Measurements from ENCODE around the gene KSR2. TPM values are rescaled to one million over a fixed set of nuclear protein-coding genes. Genes with fewer than 3 reads are reported as not detected.
"Not testable (repeated sequence)": the region's sequence is repeated elsewhere in the genome, so short reads cannot be mapped to it uniquely, and the experiment has no call there.

The KSR2 gene
- total RNA-seq, 1 donor from 2014 or later, result under 0.01 TPM

GRCh38 chr12:117732761-117733548 is 235.8 kb downstream of the KSR2 start:
- Histone ChIP-seq H3K9me3 (ENCODE audit: control insufficient read depth in 3 of 3, low read length in 3 of 3) (no peaks in the 10 kb centered on the region), H3K4me1 (ENCODE audit: control insufficient read depth in 3 of 3, insufficient read depth in 3 of 3, low read length in 3 of 3) (no peaks in the 10 kb centered on the region), H3K27ac (ENCODE audit: low read depth, low read length) (no peak overlapping the region), H3K27me3 (ENCODE audit: control insufficient read depth in 3 of 3, insufficient read depth in 3 of 3, low read length in 3 of 3) (no peaks in the 10 kb centered on the region), H3K36me3 (ENCODE audit: control insufficient read depth in 3 of 3, insufficient read depth in 3 of 3, low read length in 3 of 3) (no peaks in the 10 kb centered on the region), H3K4me3 (ENCODE audit: low read length in 3 of 3) (no peak overlapping the region), H3K9ac (ENCODE audit: low read depth in 1 of 3, low read length in 3 of 3) (no peak overlapping the region)

- H3K4me1 ChIP-seq (ENCODE audit: control insufficient read depth in 3 of 3, insufficient read depth in 3 of 3, low read length in 3 of 3); H3K36me3 ChIP-seq (ENCODE audit: control insufficient read depth in 3 of 3, insufficient read depth in 3 of 3, low read length in 3 of 3); H3K4me3 ChIP-seq (ENCODE audit: low read length in 3 of 3); H3K9me3 ChIP-seq (ENCODE audit: control insufficient read depth in 3 of 3, low read length in 3 of 3); H3K27ac ChIP-seq (ENCODE audit: low read depth, low read length); H3K9ac ChIP-seq (ENCODE audit: low read depth in 1 of 3, low read length in 3 of 3); H3K27me3 ChIP-seq (ENCODE audit: control insufficient read depth in 3 of 3, insufficient read depth in 3 of 3, low read length in 3 of 3): not testable (repeated sequence)
Measured at GRCh38 chr12:117731131-117731530, 237.7 kb downstream of the KSR2 start.

GRCh38 chr12:117727301-117727700 is 241.5 kb downstream of the KSR2 start:
- Histone ChIP-seq H3K4me3 (ENCODE audit: low read length in 3 of 3) (no peak overlapping the region), H3K27me3 (ENCODE audit: control insufficient read depth in 3 of 3, insufficient read depth in 3 of 3, low read length in 3 of 3) (no peaks in the 10 kb centered on the region), H3K27ac (ENCODE audit: low read depth, low read length) (no peak overlapping the region), H3K36me3 (ENCODE audit: control insufficient read depth in 3 of 3, insufficient read depth in 3 of 3, low read length in 3 of 3) (no peaks in the 10 kb centered on the region), H3K9me3 (ENCODE audit: control insufficient read depth in 3 of 3, low read length in 3 of 3) (no peaks in the 10 kb centered on the region), H3K9ac (ENCODE audit: low read depth in 1 of 3, low read length in 3 of 3) (no peak overlapping the region), H3K4me1 (ENCODE audit: control insufficient read depth in 3 of 3, insufficient read depth in 3 of 3, low read length in 3 of 3) (no peaks in the 10 kb centered on the region)

- H3K36me3 ChIP-seq (ENCODE audit: control insufficient read depth in 3 of 3, insufficient read depth in 3 of 3, low read length in 3 of 3), result no peaks in the 10 kb centered on the region
- H3K9ac ChIP-seq (ENCODE audit: low read depth in 1 of 3, low read length in 3 of 3), result no peak overlapping the region
- no peaks in the 10 kb centered on the region for H3K9me3 ChIP-seq (ENCODE audit: control insufficient read depth in 3 of 3, low read length in 3 of 3)
- no peak overlapping the region for H3K4me3 ChIP-seq (ENCODE audit: low read length in 3 of 3)
- H3K27ac ChIP-seq (ENCODE audit: low read depth, low read length), result no peak overlapping the region
- no peaks in the 10 kb centered on the region for H3K27me3 ChIP-seq (ENCODE audit: control insufficient read depth in 3 of 3, insufficient read depth in 3 of 3, low read length in 3 of 3)
- H3K4me1 ChIP-seq (ENCODE audit: control insufficient read depth in 3 of 3, insufficient read depth in 3 of 3, low read length in 3 of 3), result no peaks in the 10 kb centered on the region
Measured at GRCh38 chr12:117724543-117724942, 244.2 kb downstream of the KSR2 start.

- no peak overlapping the region for H3K4me3 ChIP-seq (ENCODE audit: low read length in 3 of 3)
- H3K4me1 ChIP-seq (ENCODE audit: control insufficient read depth in 3 of 3, insufficient read depth in 3 of 3, low read length in 3 of 3), result peaks cover 3 to 6% (median 5%) of the 10 kb centered on the region in 3 donors
- no peak overlapping the region for H3K27ac ChIP-seq (ENCODE audit: low read depth, low read length)
- H3K36me3 ChIP-seq (ENCODE audit: control insufficient read depth in 3 of 3, insufficient read depth in 3 of 3, low read length in 3 of 3), result no peaks in the 10 kb centered on the region
- H3K9ac ChIP-seq (ENCODE audit: low read depth in 1 of 3, low read length in 3 of 3), result no peak overlapping the region
- H3K27me3 ChIP-seq (ENCODE audit: control insufficient read depth in 3 of 3, insufficient read depth in 3 of 3, low read length in 3 of 3), result peaks cover 0 to 3% (median 0%) of the 10 kb centered on the region in 3 donors
- H3K9me3 ChIP-seq (ENCODE audit: control insufficient read depth in 3 of 3, low read length in 3 of 3), result no peaks in the 10 kb centered on the region
Measured at GRCh38 chr12:117718559-117718958, 250.2 kb downstream of the KSR2 start.

GRCh38 chr12:117718141-117718540 is 250.6 kb downstream of the KSR2 start:
- H3K9me3 ChIP-seq (ENCODE audit: control insufficient read depth in 3 of 3, low read length in 3 of 3), result no peaks in the 10 kb centered on the region

GRCh38 chr12:117714203-117714602 is 254.6 kb downstream of the KSR2 start:
- Histone ChIP-seq H3K36me3 (ENCODE audit: control insufficient read depth in 3 of 3, insufficient read depth in 3 of 3, low read length in 3 of 3) (no peaks in the 10 kb centered on the region), H3K27ac (ENCODE audit: low read depth, low read length) (no peak overlapping the region), H3K4me3 (ENCODE audit: low read length in 3 of 3) (no peak overlapping the region), H3K9ac (ENCODE audit: low read depth in 1 of 3, low read length in 3 of 3) (no peak overlapping the region), H3K4me1 (ENCODE audit: control insufficient read depth in 3 of 3, insufficient read depth in 3 of 3, low read length in 3 of 3) (peaks cover 3 to 6% (median 5%) of the 10 kb centered on the region in 3 donors), H3K27me3 (ENCODE audit: control insufficient read depth in 3 of 3, insufficient read depth in 3 of 3, low read length in 3 of 3) (peaks cover 4 to 9% (median 4%) of the 10 kb centered on the region in 3 donors), H3K9me3 (ENCODE audit: control insufficient read depth in 3 of 3, low read length in 3 of 3) (no peaks in the 10 kb centered on the region)

More at GRCh38 chr12:117718141-117718540, 250.6 kb downstream of the KSR2 start:
- peaks cover 3 to 6% (median 5%) of the 10 kb centered on the region in 3 donors for H3K4me1 ChIP-seq (ENCODE audit: control insufficient read depth in 3 of 3, insufficient read depth in 3 of 3, low read length in 3 of 3)
- no peak overlapping the region for H3K4me3 ChIP-seq (ENCODE audit: low read length in 3 of 3)
- H3K27me3 ChIP-seq (ENCODE audit: control insufficient read depth in 3 of 3, insufficient read depth in 3 of 3, low read length in 3 of 3), result peaks cover 0 to 3% (median 0%) of the 10 kb centered on the region in 3 donors
- H3K27ac ChIP-seq (ENCODE audit: low read depth, low read length), result no peak overlapping the region
- no peak overlapping the region for H3K9ac ChIP-seq (ENCODE audit: low read depth in 1 of 3, low read length in 3 of 3)
- H3K36me3 ChIP-seq (ENCODE audit: control insufficient read depth in 3 of 3, insufficient read depth in 3 of 3, low read length in 3 of 3), result no peaks in the 10 kb centered on the region

GRCh38 chr12:117710121-117710520 is 258.7 kb downstream of the KSR2 start:
- H3K36me3 ChIP-seq (ENCODE audit: control insufficient read depth in 3 of 3, insufficient read depth in 3 of 3, low read length in 3 of 3), result no peaks in the 10 kb centered on the region
- no peak overlapping the region for H3K9ac ChIP-seq (ENCODE audit: low read depth in 1 of 3, low read length in 3 of 3)
- no peak overlapping the region for H3K27ac ChIP-seq (ENCODE audit: low read depth, low read length)
- no peak overlapping the region for H3K4me3 ChIP-seq (ENCODE audit: low read length in 3 of 3)
- H3K9me3 ChIP-seq (ENCODE audit: control insufficient read depth in 3 of 3, low read length in 3 of 3), result no peaks in the 10 kb centered on the region
- no peaks in the 10 kb centered on the region for H3K4me1 ChIP-seq (ENCODE audit: control insufficient read depth in 3 of 3, insufficient read depth in 3 of 3, low read length in 3 of 3)
- H3K27me3 ChIP-seq (ENCODE audit: control insufficient read depth in 3 of 3, insufficient read depth in 3 of 3, low read length in 3 of 3), result peaks cover 4 to 9% (median 4%) of the 10 kb centered on the region in 3 donors

- H3K9ac ChIP-seq (ENCODE audit: low read depth in 1 of 3, low read length in 3 of 3), result no peak overlapping the region
- no peaks in the 10 kb centered on the region for H3K4me1 ChIP-seq (ENCODE audit: control insufficient read depth in 3 of 3, insufficient read depth in 3 of 3, low read length in 3 of 3)
- no peak overlapping the region for H3K4me3 ChIP-seq (ENCODE audit: low read length in 3 of 3)
- H3K36me3 ChIP-seq (ENCODE audit: control insufficient read depth in 3 of 3, insufficient read depth in 3 of 3, low read length in 3 of 3), result no peaks in the 10 kb centered on the region
- peaks cover 4 to 6% (median 4%) of the 10 kb centered on the region in 3 donors for H3K27me3 ChIP-seq (ENCODE audit: control insufficient read depth in 3 of 3, insufficient read depth in 3 of 3, low read length in 3 of 3)
- H3K9me3 ChIP-seq (ENCODE audit: control insufficient read depth in 3 of 3, low read length in 3 of 3), result no peaks in the 10 kb centered on the region
- H3K27ac ChIP-seq (ENCODE audit: low read depth, low read length), result no peak overlapping the region
Measured at GRCh38 chr12:117707861-117708260, 260.9 kb downstream of the KSR2 start.

- no peak overlapping the region for H3K9ac ChIP-seq (ENCODE audit: low read depth in 1 of 3, low read length in 3 of 3)
- H3K4me3 ChIP-seq (ENCODE audit: low read length in 3 of 3), result no peak overlapping the region
- no peaks in the 10 kb centered on the region for H3K27me3 ChIP-seq (ENCODE audit: control insufficient read depth in 3 of 3, insufficient read depth in 3 of 3, low read length in 3 of 3)
- H3K9me3 ChIP-seq (ENCODE audit: control insufficient read depth in 3 of 3, low read length in 3 of 3), result peaks cover 0 to 2% (median 0%) of the 10 kb centered on the region in 3 donors
- no peak overlapping the region for H3K27ac ChIP-seq (ENCODE audit: low read depth, low read length)
- no peaks in the 10 kb centered on the region for H3K36me3 ChIP-seq (ENCODE audit: control insufficient read depth in 3 of 3, insufficient read depth in 3 of 3, low read length in 3 of 3)
- H3K4me1 ChIP-seq (ENCODE audit: control insufficient read depth in 3 of 3, insufficient read depth in 3 of 3, low read length in 3 of 3), result no peaks in the 10 kb centered on the region
Measured at GRCh38 chr12:117703584-117703983, 265.2 kb downstream of the KSR2 start.

All from skeletal muscle tissue (tissue), 4 donors.